HepG2 (cell line): ENCODE measurements around the gene ECM1. TPM values are rescaled to one million over a fixed set of nuclear protein-coding genes. Genes with fewer than 3 reads are reported as not detected.
A peak's percentile ranks its signal among the peaks of the same experiment; 100 is the strongest.

Experiments
- ATAC-seq: fragments of 200-7000 bp; cut with Tn5 transposase; 3 replicates; pipeline ENCODE4 v1.9.1; 2020; ENCODE audit warnings: mild to moderate bottlenecking, moderate library complexity
- BruUV-seq: library from RNA; stranded (reverse); fragments of 400-500 nt; replicated peaks from 2 replicates; lab custom pipeline; 2021; lab: Mats Ljungman, UMichigan
- CTCF ChIA-PET: fragments of 300-600 bp; formaldehyde crosslinking; extraction: SDS; loops from one replicate; lab custom pipeline; 2021; ENCODE audit warnings: low total read pairs, inconsistent platforms, low intra/inter-chr PET ratio; lab: Yijun Ruan, JAX
- POLR2A ChIA-PET: fragments of 350-600 bp; sonication (Branson Sonifier 250); formaldehyde crosslinking; loops from one replicate; lab custom pipeline; 2020; ENCODE audit warnings: antibody characterized with exemption, inconsistent platforms; lab: Yijun Ruan, JAX
- DNase-seq: peaks from one replicate; pipeline ENCODE4 v3.0.0-alpha.2; 2015; ENCODE audit warnings: low spot score
- FAIRE-seq: peaks from 3 replicates; lab custom pipeline; 2011; peaks lifted over from hg19 to GRCh38; lab: Jason Lieb, UNC
- H2AFZ ChIP-seq: one replicate; pipeline ENCODE4 v1.6.1; 2011; ENCODE audit warnings: low read length, inconsistent platforms
- H3K27ac ChIP-seq: fragments of 300-600 bp; 3 replicates; pipeline ENCODE4 v1.8.0; 2011; ENCODE audit warnings: mixed run types, mild to moderate bottlenecking, mixed read lengths, low read length, inconsistent platforms; ENCODE audit not compliant: insufficient read depth; ENCODE audit errors: extremely low read length
- H3K27me3 ChIP-seq, 2 experiments: fragments of 200-600 bp in 1 of 2; 2 replicates in 1 of 2; 3 replicates in 1 of 2; pipeline versions ENCODE4 v1.6.0 to v1.8.0; 2011; ENCODE audit warnings: low read length in 2 of 2, mild to moderate bottlenecking in 2 of 2, moderate library complexity in 2 of 2, inconsistent platforms in 1 of 2; ENCODE audit not compliant: insufficient read depth in 2 of 2, control insufficient read depth in 1 of 2
- H3K36me3 ChIP-seq, 2 experiments: fragments of 200-600 bp in 1 of 2; replicated peaks in 1 of 2; 2 replicates in 1 of 2; 3 replicates in 1 of 2; pipeline versions ENCODE4 v1.5.1 to v1.8.0; 2011; ENCODE audit warnings: low read length in 2 of 2, inconsistent platforms in 1 of 2; ENCODE audit not compliant: insufficient read depth in 2 of 2, control insufficient read depth in 1 of 2
- H3K4me1 ChIP-seq: 2 replicates; pipeline ENCODE4 v1.5.1; 2012; ENCODE audit warnings: low read length, inconsistent platforms; ENCODE audit not compliant: insufficient read depth
- H3K4me2 ChIP-seq: 2 replicates; pipeline ENCODE4 v1.6.0; 2011; ENCODE audit warnings: low read depth, low read length, inconsistent platforms
- H3K4me3 ChIP-seq, 3 experiments: fragments of 200-600 bp in 1 of 3; sonication (generic), shearing (Covaris generic) in 1 of 3; replicated peaks in 1 of 3; 2 replicates each; pipeline ENCODE4 v1.5.1; 2011 to 2016; ENCODE audit warnings: low read length in 3 of 3, inconsistent platforms in 2 of 3, low read depth in 2 of 3, mild to moderate bottlenecking in 2 of 3, control low read depth in 1 of 3, mixed read lengths in 1 of 3; ENCODE audit not compliant: insufficient read depth in 1 of 3
- H3K79me2 ChIP-seq: one replicate; pipeline ENCODE4 v1.6.1; 2011; ENCODE audit warnings: low read length, inconsistent platforms; ENCODE audit not compliant: insufficient read depth
- H3K9ac ChIP-seq: 2 replicates; pipeline ENCODE4 v1.6.0; 2011; ENCODE audit warnings: mild to moderate bottlenecking, low read depth, low read length, inconsistent platforms; ENCODE audit not compliant: insufficient read depth
- H3K9me3 ChIP-seq: 2 replicates; pipeline ENCODE4 v1.5.1; 2012; ENCODE audit warnings: mild to moderate bottlenecking, low read length
- H4K20me1 ChIP-seq: 2 replicates; pipeline ENCODE4 v1.6.0; 2011; ENCODE audit warnings: inconsistent platforms, mild to moderate bottlenecking, low read length, moderate library complexity; ENCODE audit not compliant: insufficient read depth
- ATRX ChIP-seq: sonication (generic); formaldehyde crosslinking; IDR thresholded peaks from 2 replicates; pipeline ENCODE4 v1.4.0; 2020; ENCODE audit warnings: missing genetic modification reagents, borderline replicate concordance
- HDAC1 ChIP-seq: sonication (generic); formaldehyde crosslinking; IDR thresholded peaks from 2 replicates; pipeline ENCODE4 v1.5.1; 2020; ENCODE audit warnings: mild to moderate bottlenecking, missing genetic modification reagents
- KDM4B ChIP-seq: sonication (generic); formaldehyde crosslinking; IDR thresholded peaks from 2 replicates; pipeline ENCODE4 v1.4.0; 2020; ENCODE audit warnings: missing genetic modification reagents
- RFX5 ChIP-seq: IDR thresholded peaks from 2 replicates; pipeline ENCODE4 v1.6.1; 2011; ENCODE audit warnings: low read depth, low read length, improper control_type of control experiment
- TGIF2 ChIP-seq: IDR thresholded peaks from 2 replicates; pipeline ENCODE4 v1.6.1; 2016; ENCODE audit warnings: control low read depth, missing compliant biosample characterization
- TSC22D2 ChIP-seq: sonication (generic); formaldehyde crosslinking; IDR thresholded peaks from 2 replicates; pipeline ENCODE4 v1.5.1; 2020; ENCODE audit warnings: missing genetic modification reagents, mild to moderate bottlenecking, borderline replicate concordance
- ZBTB25 ChIP-seq: IDR thresholded peaks from 2 replicates; pipeline ENCODE4 v1.6.1; 2018; ENCODE audit warnings: missing genetic modification reagents
- ZFP91 ChIP-seq: sonication (generic); formaldehyde crosslinking; IDR thresholded peaks from 2 replicates; pipeline ENCODE4 v1.9.0; 2022; ENCODE audit warnings: missing genetic modification reagents, mild to moderate bottlenecking, borderline replicate concordance
- ZNF333 ChIP-seq: sonication (generic); formaldehyde crosslinking; IDR thresholded peaks from 2 replicates; pipeline ENCODE4 v1.4.0; 2020; ENCODE audit warnings: mild to moderate bottlenecking, missing genetic modification reagents, borderline replicate concordance
- ZNF512 ChIP-seq: sonication (generic); formaldehyde crosslinking; IDR thresholded peaks from 2 replicates; pipeline ENCODE4 v1.4.0; 2020; ENCODE audit warnings: mild to moderate bottlenecking, missing genetic modification reagents
- ZNF549 ChIP-seq: sonication (generic); formaldehyde crosslinking; IDR thresholded peaks from 2 replicates; pipeline ENCODE4 v1.5.0; 2020; ENCODE audit warnings: missing genetic modification reagents
- ZNF672 ChIP-seq: sonication (generic); formaldehyde crosslinking; IDR thresholded peaks from 2 replicates; pipeline ENCODE4 v1.8.1; 2022; ENCODE audit warnings: missing genetic modification reagents
- WGBS: methylation state at CpG from one replicate; pipeline ENCODE4 v1.1.6; 2017; ENCODE audit warnings: low lambda C conversion rate; 5-methylcytosine and 5-hydroxymethylcytosine counted together
- in situ Hi-C: cut with HindIII; loops from 2 replicates; pipeline ENCODE4 v1.10.0; 2017; ENCODE audit warnings: low pct_unique_long_range_greater_than_20kb; ENCODE audit not compliant: extremely low pct_ligation_motif_present
- intact Hi-C: fragments of 100-400 bp; cut with micrococcal nuclease; formaldehyde crosslinking; loops from one replicate; pipeline ENCODE4 v1.10.0; 2022; ENCODE audit not compliant: unreplicated experiment
- polyA plus RNA-seq, 8 experiments: library from polyadenylated mRNA; depleted of rRNA in 3 of 8; stranded (reverse) in 7 of 8; unstranded in 1 of 8; fragments of >200 nt; fragmentation: Illumina TruSeq in 4 of 8; extraction: Trizol in 4 of 8; gene quantifications; 2 replicates each; pipeline versions ENCODE4 v1.2.1 to v1.2.3, GENCODE V29; 2011 to 2016; ENCODE audit warnings: low read depth in 4 of 8, missing spikeins in 1 of 8, mixed read lengths in 1 of 8; ENCODE audit not compliant: insufficient read depth in 1 of 8
- total RNA-seq, 5 experiments: library from RNA; depleted of rRNA; stranded (reverse); fragments of >200 nt; fragmentation: Illumina TruSeq; extraction: Trizol; gene quantifications; 2 replicates each; pipeline ENCODE4 v1.2.3, GENCODE V29; 2016; ENCODE audit warnings: low read depth in 1 of 5
- TF ChIP-seq, protein P1 (sequence below): sonication (generic); formaldehyde crosslinking; IDR thresholded peaks from 2 replicates; pipeline ENCODE4 v1.4.0; 2020; ENCODE audit warnings: missing genetic modification reagents
- TF ChIP-seq, protein P2 (sequence below): IDR thresholded peaks from 2 replicates; pipeline ENCODE4 v1.6.1; 2016; ENCODE audit warnings: control low read depth
- TF ChIP-seq, protein P3 (sequence below): sonication (generic); formaldehyde crosslinking; conservative IDR thresholded peaks from 2 replicates; pipeline ENCODE4 v1.8.0; 2022; ENCODE audit warnings: mild to moderate bottlenecking, moderate library complexity, missing genetic modification reagents

Gene ECM1
- total and polyA plus RNA-seq, 2 of the 13 experiments (the other 11 are each of a cell fraction or from before 2014, with no cell fraction given): 0.42 to 1.0 TPM

- peaks cover 50% of the 10 kb centered on the region for H3K4me1 ChIP-seq
- in situ Hi-C loops (loop anchor here (5.0 kb wide), 2 partner anchors 67 to 252 kb away; partner anchors contain the start of gene ENSA), intact Hi-C loops (loop anchor here (5.0 kb wide), 1 partner anchor 137 kb away; the partner anchor contains the start of gene GOLPH3L)
- H3K36me3 ChIP-seq: peaks cover 0 to 5% of the 10 kb centered on the region in 2 experiments; a peak in 2 of 5 replicates
- no peak overlapping the region for H3K9ac ChIP-seq
- no peaks in the 10 kb centered on the region for H3K27me3 ChIP-seq
- ATAC-seq (peak; percentile 40), DNase-seq (peak; percentile 67), FAIRE-seq (peak; percentile 80)
- no TSS peak for BruUV-seq
- CTCF ChIA-PET: interaction anchor here (1.7 to 2.3 kb wide), 3 partner anchors 62 to 95 kb away, joined by 7 to 20 read pairs (median 15); no protein-coding TSS in a partner anchor
- H2AFZ ChIP-seq: no peak overlapping the region
- 7% methylated on average over 4 of the region's 9 CpGs for WGBS
- no peaks in the 10 kb centered on the region for H4K20me1 ChIP-seq
- H3K9me3 ChIP-seq: no peaks in the 10 kb centered on the region
- no peak overlapping the region for H3K4me3 ChIP-seq
- POLR2A ChIA-PET: interaction anchor here (1.0 to 13.0 kb wide), 10 partner anchors 8 to 137 kb away, joined by 3 to 469 read pairs (median 8); partner anchors contain the start of genes ADAMTSL4, ENSA, GOLPH3L and MCL1
- H3K79me2 ChIP-seq: peaks cover 8% of the 10 kb centered on the region
- H3K27ac ChIP-seq: no peak overlapping the region
- H3K4me2 ChIP-seq: peak overlapping the region; percentile 99; the same call in 1 of the 2 replicates
- TF ChIP-seq, protein P1, sequence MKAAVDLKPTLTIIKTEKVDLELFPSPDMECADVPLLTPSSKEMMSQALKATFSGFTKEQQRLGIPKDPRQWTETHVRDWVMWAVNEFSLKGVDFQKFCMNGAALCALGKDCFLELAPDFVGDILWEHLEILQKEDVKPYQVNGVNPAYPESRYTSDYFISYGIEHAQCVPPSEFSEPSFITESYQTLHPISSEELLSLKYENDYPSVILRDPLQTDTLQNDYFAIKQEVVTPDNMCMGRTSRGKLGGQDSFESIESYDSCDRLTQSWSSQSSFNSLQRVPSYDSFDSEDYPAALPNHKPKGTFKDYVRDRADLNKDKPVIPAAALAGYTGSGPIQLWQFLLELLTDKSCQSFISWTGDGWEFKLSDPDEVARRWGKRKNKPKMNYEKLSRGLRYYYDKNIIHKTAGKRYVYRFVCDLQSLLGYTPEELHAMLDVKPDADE (CRISPR knock-in tag): no peak
- 0 out of 2 replicates have a peak, but pooled peaks have one; percentile 18 for TF ChIP-seq ZFP91
- TF ChIP-seq ZBTB25 (CRISPR knock-in tag): no peak
- TF ChIP-seq, protein P2, sequence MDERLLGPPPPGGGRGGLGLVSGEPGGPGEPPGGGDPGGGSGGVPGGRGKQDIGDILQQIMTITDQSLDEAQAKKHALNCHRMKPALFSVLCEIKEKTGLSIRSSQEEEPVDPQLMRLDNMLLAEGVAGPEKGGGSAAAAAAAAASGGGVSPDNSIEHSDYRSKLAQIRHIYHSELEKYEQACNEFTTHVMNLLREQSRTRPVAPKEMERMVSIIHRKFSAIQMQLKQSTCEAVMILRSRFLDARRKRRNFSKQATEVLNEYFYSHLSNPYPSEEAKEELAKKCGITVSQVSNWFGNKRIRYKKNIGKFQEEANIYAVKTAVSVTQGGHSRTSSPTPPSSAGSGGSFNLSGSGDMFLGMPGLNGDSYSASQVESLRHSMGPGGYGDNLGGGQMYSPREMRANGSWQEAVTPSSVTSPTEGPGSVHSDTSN: no peak
- no peak for TF ChIP-seq KDM4B (CRISPR knock-in tag)
- TF ChIP-seq, protein P3, sequence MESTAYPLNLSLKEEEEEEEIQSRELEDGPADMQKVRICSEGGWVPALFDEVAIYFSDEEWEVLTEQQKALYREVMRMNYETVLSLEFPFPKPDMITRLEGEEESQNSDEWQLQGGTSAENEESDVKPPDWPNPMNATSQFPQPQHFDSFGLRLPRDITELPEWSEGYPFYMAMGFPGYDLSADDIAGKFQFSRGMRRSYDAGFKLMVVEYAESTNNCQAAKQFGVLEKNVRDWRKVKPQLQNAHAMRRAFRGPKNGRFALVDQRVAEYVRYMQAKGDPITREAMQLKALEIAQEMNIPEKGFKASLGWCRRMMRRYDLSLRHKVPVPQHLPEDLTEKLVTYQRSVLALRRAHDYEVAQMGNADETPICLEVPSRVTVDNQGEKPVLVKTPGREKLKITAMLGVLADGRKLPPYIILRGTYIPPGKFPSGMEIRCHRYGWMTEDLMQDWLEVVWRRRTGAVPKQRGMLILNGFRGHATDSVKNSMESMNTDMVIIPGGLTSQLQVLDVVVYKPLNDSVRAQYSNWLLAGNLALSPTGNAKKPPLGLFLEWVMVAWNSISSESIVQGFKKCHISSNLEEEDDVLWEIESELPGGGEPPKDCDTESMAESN (CRISPR knock-in tag): no peak
- no peak for TF ChIP-seq ATRX (CRISPR knock-in tag)
- no peak for TF ChIP-seq ZNF672
- peak; percentile 55; the same call in 1 of the 2 replicates for TF ChIP-seq TGIF2 (CRISPR knock-in tag)
- no peak for TF ChIP-seq HDAC1 (CRISPR knock-in tag)
- no peak for TF ChIP-seq RFX5
- no peak for TF ChIP-seq ZNF333 (CRISPR knock-in tag)
- TF ChIP-seq TSC22D2 (CRISPR knock-in tag): 0 out of 2 replicates have a peak, but pooled peaks have one; percentile 34
- TF ChIP-seq ZNF549 (CRISPR knock-in tag): no peak
- no peak for TF ChIP-seq ZNF512 (CRISPR knock-in tag)
Measured at GRCh38 chr1:150560011-150560438, 52.1 kb downstream of the ECM1 start.
